Measurements from ENCODE around the gene ACACB.
"Not testable (repeated sequence)": the region's sequence is repeated elsewhere in the genome, so short reads cannot be mapped to it uniquely, and the experiment has no call there.

ACACB gene

DNA sequence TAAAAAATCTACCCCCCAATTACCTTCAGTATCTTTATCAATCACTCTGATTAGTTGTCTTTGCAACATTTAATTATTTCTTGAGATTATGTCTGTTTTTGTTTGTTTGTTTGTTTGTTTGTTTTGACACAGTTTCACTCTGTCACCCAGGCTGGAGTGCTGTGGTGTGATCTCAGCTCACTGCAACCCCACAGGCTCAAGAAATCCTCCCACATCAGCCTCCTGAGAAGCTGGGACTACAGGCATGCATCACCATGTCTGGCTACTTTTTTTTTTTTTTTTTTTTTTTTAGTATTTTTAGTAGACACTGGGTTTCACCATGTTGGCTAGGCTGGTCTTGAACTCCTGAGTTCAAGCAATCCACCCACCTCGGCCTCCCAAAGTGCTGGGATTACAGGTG is 30.7 kb downstream of the ACACB start:
- not testable (repeated sequence) for DNase-seq, H3K27ac Mint-ChIP-seq

GRCh38 chr12:109147954-109148353 is 31.6 kb downstream of the ACACB start:
- Mint-ChIP-seq H3K27ac (no peak overlapping the region), H3K4me3 (no peak overlapping the region), H3K27me3 (no peaks in the 10 kb centered on the region), H3K9me3 (no peaks in the 10 kb centered on the region), H3K36me3 (ENCODE audit: low read depth) (no peaks in the 10 kb centered on the region), H3K4me1 (ENCODE audit: low read depth) (peaks cover under 1% of the 10 kb centered on the region)
- no peak for DNase-seq

More for the DNA sequence above, 30.7 kb downstream of the ACACB start:
- not testable (repeated sequence) for H3K4me3 Mint-ChIP-seq; H3K4me1 Mint-ChIP-seq (ENCODE audit: low read depth); H3K27me3 Mint-ChIP-seq; H3K9me3 Mint-ChIP-seq; H3K36me3 Mint-ChIP-seq (ENCODE audit: low read depth)

- Mint-ChIP-seq H3K4me1 (ENCODE audit: low read depth) (peaks cover 11% of the 10 kb centered on the region), H3K36me3 (ENCODE audit: low read depth) (no peaks in the 10 kb centered on the region), H3K4me3 (no peak overlapping the region), H3K27me3 (no peaks in the 10 kb centered on the region), H3K9me3 (no peaks in the 10 kb centered on the region), H3K27ac (no peak overlapping the region)
- no peak for DNase-seq
Observed at GRCh38 chr12:109150124-109150640, 33.8 kb downstream of the ACACB start.

- no peaks in the 10 kb centered on the region for H3K27me3 Mint-ChIP-seq
- no peak overlapping the region for H3K4me3 Mint-ChIP-seq
- no peak overlapping the region for H3K27ac Mint-ChIP-seq
- H3K36me3 Mint-ChIP-seq (ENCODE audit: low read depth), result no peaks in the 10 kb centered on the region
- DNase-seq, result no peak
- peaks cover 19% of the 10 kb centered on the region for H3K4me1 Mint-ChIP-seq (ENCODE audit: low read depth)
- no peaks in the 10 kb centered on the region for H3K9me3 Mint-ChIP-seq
Observed at GRCh38 chr12:109151457-109151856, 35.1 kb downstream of the ACACB start.

DNA sequence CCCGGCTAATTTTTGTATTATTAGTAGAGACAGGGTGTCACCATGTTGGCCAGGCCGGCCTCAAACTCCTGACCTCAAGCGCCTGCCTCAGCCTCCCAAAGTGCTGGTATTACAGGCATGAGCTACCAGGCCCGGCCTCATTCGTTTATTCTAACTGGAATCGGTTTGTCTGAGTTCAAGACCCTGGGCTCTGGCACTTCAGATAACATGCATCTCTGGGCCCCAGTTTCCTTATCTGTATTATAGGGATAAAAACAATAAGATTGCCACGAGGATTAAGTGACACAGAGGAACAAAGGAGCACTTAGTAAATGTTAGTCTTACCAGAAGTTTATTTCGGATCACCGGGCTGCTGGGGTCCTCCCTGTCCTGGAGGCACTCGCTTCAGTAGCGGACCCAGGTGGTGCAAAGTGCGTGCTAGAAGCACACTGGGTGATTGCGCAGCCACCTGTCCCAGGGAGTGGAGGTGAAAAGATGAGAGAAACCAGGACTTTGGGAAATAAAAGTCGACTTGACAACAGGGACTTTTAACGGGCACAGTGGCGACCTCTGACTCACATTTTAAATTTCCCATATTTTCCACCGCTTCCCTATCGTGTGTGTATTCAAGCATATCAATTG is 37.5 kb downstream of the ACACB start:
- no peaks in the 10 kb centered on the region for H3K27me3 Mint-ChIP-seq
- H3K4me1 Mint-ChIP-seq (ENCODE audit: low read depth), result peaks cover 19% of the 10 kb centered on the region
- H3K9me3 Mint-ChIP-seq, result no peaks in the 10 kb centered on the region
- H3K27ac Mint-ChIP-seq, result peak overlapping the region; percentile 63
- peak; percentile 40 for DNase-seq
- peak overlapping the region; percentile 86 for H3K4me3 Mint-ChIP-seq
- no peaks in the 10 kb centered on the region for H3K36me3 Mint-ChIP-seq (ENCODE audit: low read depth)

DNA sequence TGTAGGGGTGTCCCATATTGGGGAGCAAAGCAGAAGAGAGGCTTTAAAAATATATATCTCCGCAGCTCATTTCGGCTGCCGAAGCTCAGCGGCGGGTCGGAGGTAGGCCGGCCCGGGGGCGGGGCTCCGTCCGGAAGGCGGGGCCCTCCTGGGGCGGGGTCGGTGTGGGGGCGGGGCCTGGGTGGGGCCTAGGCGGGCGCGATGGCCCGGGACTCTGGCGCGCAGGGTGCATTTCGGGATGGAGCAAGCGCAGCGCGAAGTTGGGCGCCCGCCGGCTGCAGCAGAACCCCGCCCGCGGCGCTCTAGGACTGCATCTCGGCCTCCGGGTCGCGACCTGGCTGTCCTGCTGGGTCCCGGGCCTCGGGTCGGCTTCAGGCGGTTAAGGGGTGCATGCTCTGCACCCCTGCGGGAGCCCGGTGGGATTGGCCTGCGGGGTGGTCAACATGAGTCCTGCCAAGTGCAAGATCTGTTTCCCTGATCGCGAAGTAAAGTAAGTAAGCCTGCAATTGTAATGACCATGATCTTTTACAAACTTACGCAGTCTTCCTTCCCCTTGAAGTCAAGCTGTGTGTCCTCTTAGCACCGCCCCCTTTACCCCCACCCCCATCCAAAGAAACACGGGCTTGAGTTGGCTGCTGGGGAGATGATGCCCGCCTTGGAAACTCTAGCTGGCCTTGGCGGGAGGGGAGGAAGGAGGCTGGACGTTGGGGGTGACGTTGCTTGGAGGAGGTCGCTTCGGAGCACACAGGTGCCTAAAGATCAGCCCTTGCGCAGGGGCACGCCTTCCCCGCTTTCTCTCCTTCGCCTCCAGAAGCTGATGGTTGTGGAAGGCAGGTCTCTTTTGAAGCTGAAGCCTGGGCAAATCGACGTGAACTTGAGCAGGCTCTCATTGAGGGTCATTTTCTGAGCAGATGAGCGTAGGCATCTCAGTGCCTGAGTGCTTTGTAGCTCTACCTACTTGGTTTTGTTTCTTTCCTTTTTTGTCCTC is 38.4 kb downstream of the ACACB start:
- DNase-seq, result peak; percentile 91
- H3K27ac Mint-ChIP-seq, result peak overlapping the region; percentile 89
- H3K4me1 Mint-ChIP-seq (ENCODE audit: low read depth), result peaks cover 19% of the 10 kb centered on the region
- no peaks in the 10 kb centered on the region for H3K36me3 Mint-ChIP-seq (ENCODE audit: low read depth)
- peak overlapping the region; percentile 86 for H3K4me3 Mint-ChIP-seq
- H3K9me3 Mint-ChIP-seq, result no peaks in the 10 kb centered on the region
- H3K27me3 Mint-ChIP-seq, result no peaks in the 10 kb centered on the region

DNA sequence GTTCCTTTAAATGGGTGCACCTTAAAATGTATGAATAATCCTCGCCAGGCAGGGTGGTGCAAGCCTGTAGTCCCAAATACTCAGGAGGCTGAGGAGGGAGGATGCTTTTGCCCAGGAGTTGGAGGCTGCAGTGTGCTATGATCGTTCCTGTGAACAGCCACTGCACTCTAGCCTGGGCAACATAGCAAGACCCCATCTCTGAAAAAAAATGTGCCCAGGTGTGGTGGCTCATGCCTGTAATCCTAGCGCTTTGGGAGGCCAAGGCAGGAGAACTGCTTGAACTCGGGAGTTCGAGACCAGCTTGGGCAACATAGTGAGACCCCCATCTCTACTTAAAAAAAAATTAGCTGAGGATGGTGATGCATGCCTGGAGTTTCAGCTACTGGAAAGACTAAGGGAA is 39.6 kb downstream of the ACACB start:
- H3K27ac Mint-ChIP-seq, result no peak overlapping the region
- no peaks in the 10 kb centered on the region for H3K27me3 Mint-ChIP-seq
- peaks cover 19% of the 10 kb centered on the region for H3K4me1 Mint-ChIP-seq (ENCODE audit: low read depth)
- no peak for DNase-seq
- no peaks in the 10 kb centered on the region for H3K36me3 Mint-ChIP-seq (ENCODE audit: low read depth)
- peak overlapping the region; percentile 86 for H3K4me3 Mint-ChIP-seq
- no peaks in the 10 kb centered on the region for H3K9me3 Mint-ChIP-seq

DNA sequence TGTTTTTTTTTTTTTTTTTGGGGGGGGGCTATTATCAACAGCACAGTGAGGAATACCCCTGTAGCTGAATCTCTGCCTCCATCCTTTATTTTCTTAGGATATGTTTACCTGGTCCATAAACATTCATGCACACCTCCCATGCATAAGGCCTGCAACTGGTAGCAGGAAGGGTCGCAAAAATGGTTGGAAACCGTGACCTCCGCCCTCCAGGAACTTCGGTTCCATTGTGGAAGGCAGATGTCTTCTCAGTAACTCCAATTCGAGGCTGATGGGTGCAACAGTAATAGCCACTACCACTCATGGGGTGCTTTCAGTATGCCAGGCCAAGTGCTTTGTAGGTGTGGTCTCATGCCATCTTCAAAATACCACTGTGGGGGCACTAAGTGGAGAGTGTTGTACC is 40.2 kb downstream of the ACACB start:
- no peaks in the 10 kb centered on the region for H3K9me3 Mint-ChIP-seq
- peaks cover 19% of the 10 kb centered on the region for H3K4me1 Mint-ChIP-seq (ENCODE audit: low read depth)
- DNase-seq, result no peak
- H3K4me3 Mint-ChIP-seq, result no peak overlapping the region
- H3K27ac Mint-ChIP-seq, result no peak overlapping the region
- no peaks in the 10 kb centered on the region for H3K36me3 Mint-ChIP-seq (ENCODE audit: low read depth)
- H3K27me3 Mint-ChIP-seq, result no peaks in the 10 kb centered on the region

- no peak for DNase-seq
- no peaks in the 10 kb centered on the region for H3K27me3 Mint-ChIP-seq
- H3K27ac Mint-ChIP-seq, result no peak overlapping the region
- H3K4me3 Mint-ChIP-seq, result no peak overlapping the region
- no peaks in the 10 kb centered on the region for H3K9me3 Mint-ChIP-seq
- no peaks in the 10 kb centered on the region for H3K36me3 Mint-ChIP-seq (ENCODE audit: low read depth)
- peaks cover 19% of the 10 kb centered on the region for H3K4me1 Mint-ChIP-seq (ENCODE audit: low read depth)
Observed at GRCh38 chr12:109157986-109158385, 41.6 kb downstream of the ACACB start.

DNA sequence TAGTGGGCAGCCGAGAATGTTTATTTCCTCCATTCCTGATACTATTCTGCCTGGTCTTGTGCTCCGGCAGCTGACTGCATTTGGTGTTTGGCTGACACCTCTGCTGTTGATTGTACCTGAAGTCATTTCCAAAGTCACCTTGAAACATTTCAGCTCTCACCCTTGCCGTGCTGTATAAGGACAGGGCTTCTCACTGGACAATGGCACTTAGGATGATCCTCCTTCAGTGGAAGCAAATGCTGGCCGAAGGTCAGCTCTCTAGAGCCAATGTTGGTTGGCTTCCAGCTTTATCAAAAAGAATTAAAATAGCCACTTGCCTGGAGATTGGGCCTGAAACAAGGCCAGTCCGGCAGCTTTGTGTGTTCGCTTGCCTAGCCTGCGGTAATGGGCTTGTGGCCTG is 44.0 kb downstream of the ACACB start:
- no peaks in the 10 kb centered on the region for H3K9me3 Mint-ChIP-seq
- no peak overlapping the region for H3K4me3 Mint-ChIP-seq
- no peaks in the 10 kb centered on the region for H3K36me3 Mint-ChIP-seq (ENCODE audit: low read depth)
- H3K27me3 Mint-ChIP-seq, result no peaks in the 10 kb centered on the region
- no peak for DNase-seq
- no peak overlapping the region for H3K27ac Mint-ChIP-seq
- peaks cover 5% of the 10 kb centered on the region for H3K4me1 Mint-ChIP-seq (ENCODE audit: low read depth)

- DNase-seq, result no peak
- Mint-ChIP-seq H3K27ac (no peak overlapping the region), H3K27me3 (no peaks in the 10 kb centered on the region), H3K36me3 (ENCODE audit: low read depth) (no peaks in the 10 kb centered on the region), H3K4me1 (ENCODE audit: low read depth) (peaks cover under 1% of the 10 kb centered on the region), H3K4me3 (no peak overlapping the region), H3K9me3 (no peaks in the 10 kb centered on the region)
Observed at GRCh38 chr12:109160873-109161272, 44.5 kb downstream of the ACACB start.

DNA sequence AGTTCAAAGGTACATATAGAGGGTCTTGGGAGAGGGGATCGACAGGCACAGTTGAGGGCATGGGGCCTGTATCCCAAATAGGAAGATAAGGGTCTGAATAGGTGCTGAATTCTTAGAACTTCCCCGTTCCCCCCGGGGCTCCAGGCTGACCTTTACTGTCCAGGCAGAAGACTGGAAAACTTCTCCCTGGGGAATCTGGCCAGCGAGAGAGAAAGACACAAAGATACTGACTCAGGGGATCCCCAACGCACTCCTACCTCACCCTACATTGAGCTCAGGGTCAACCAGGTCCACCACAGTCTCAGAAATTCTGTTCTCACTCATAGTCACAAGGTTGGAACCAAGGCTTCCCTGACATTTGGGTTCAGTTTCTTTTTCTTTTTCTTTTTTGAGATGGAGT is 46.2 kb downstream of the ACACB start:
- Mint-ChIP-seq H3K4me3 (no peak overlapping the region), H3K27ac (no peak overlapping the region), H3K9me3 (no peaks in the 10 kb centered on the region), H3K27me3 (no peaks in the 10 kb centered on the region), H3K4me1 (ENCODE audit: low read depth) (no peaks in the 10 kb centered on the region), H3K36me3 (ENCODE audit: low read depth) (peaks cover 7% of the 10 kb centered on the region)
- DNase-seq, result no peak

DNA sequence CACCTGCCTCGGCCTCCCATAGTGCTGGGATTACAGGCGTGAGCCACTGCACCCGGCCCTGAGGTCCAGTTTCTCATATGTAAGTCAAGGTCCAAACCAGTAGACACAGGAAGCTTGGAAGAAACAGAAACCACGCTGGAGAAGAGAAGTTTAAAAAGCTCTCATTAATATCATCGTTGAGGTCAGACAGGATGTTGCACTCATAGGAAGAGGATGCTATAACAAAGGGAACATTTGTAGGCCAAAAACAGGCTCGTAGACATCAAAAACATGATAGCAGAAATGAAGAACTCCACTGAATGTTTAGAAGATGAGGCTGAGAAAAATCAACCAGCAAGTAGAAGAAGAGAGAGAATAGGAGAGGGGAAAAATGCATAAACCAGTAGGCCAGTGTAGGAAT is 46.8 kb downstream of the ACACB start:
- Mint-ChIP-seq H3K9me3 (no peaks in the 10 kb centered on the region), H3K4me1 (ENCODE audit: low read depth) (no peaks in the 10 kb centered on the region), H3K36me3 (ENCODE audit: low read depth) (peaks cover 13% of the 10 kb centered on the region), H3K27me3 (no peaks in the 10 kb centered on the region), H3K4me3 (no peak overlapping the region), H3K27ac (no peak overlapping the region)
- no peak for DNase-seq

- no peak overlapping the region for H3K4me3 Mint-ChIP-seq
- no peaks in the 10 kb centered on the region for H3K4me1 Mint-ChIP-seq (ENCODE audit: low read depth)
- H3K9me3 Mint-ChIP-seq, result no peaks in the 10 kb centered on the region
- peaks cover 30% of the 10 kb centered on the region for H3K36me3 Mint-ChIP-seq (ENCODE audit: low read depth)
- H3K27me3 Mint-ChIP-seq, result no peaks in the 10 kb centered on the region
- peak overlapping the region; percentile 28 for H3K27ac Mint-ChIP-seq
- no peak for DNase-seq
Observed at GRCh38 chr12:109165599-109165998, 49.2 kb downstream of the ACACB start.

- Mint-ChIP-seq H3K36me3 (ENCODE audit: low read depth) (peaks cover 31% of the 10 kb centered on the region), H3K27me3 (no peaks in the 10 kb centered on the region)
Observed at GRCh38 chr12:109166371-109166770, 50.0 kb downstream of the ACACB start.

More at GRCh38 chr12:109166371-109166770, 50.0 kb downstream of the ACACB start:
- Mint-ChIP-seq H3K4me1 (ENCODE audit: low read depth) (no peaks in the 10 kb centered on the region), H3K9me3 (no peaks in the 10 kb centered on the region), H3K4me3 (no peak overlapping the region), H3K27ac (no peak overlapping the region)
- no peak for DNase-seq
